ENCODE measurements around the gene CDPF1. TPM values are rescaled to one million over a fixed set of nuclear protein-coding genes. Genes with fewer than 3 reads are reported as not detected.

The CDPF1 gene
- total and polyA plus RNA-seq, 2 experiments from 2014 or later, result 10.1 to 14.5 TPM

GRCh38 chr22:46286006-46286405 is 35.9 kb upstream of the CDPF1 start (continued):
- TF ChIP-seq EZH2phosphoT487 (IDR thresholded peaks at IDR 0.05; ENCODE audit: unreplicated experiment) (no peak), JUNB (IDR thresholded peaks at IDR 0.05; ENCODE audit: unreplicated experiment) (no peak), STAT1 (IDR thresholded peaks at IDR 0.05; ENCODE audit: unreplicated experiment) (no peak)
- TF ChIP-seq, protein P1, sequence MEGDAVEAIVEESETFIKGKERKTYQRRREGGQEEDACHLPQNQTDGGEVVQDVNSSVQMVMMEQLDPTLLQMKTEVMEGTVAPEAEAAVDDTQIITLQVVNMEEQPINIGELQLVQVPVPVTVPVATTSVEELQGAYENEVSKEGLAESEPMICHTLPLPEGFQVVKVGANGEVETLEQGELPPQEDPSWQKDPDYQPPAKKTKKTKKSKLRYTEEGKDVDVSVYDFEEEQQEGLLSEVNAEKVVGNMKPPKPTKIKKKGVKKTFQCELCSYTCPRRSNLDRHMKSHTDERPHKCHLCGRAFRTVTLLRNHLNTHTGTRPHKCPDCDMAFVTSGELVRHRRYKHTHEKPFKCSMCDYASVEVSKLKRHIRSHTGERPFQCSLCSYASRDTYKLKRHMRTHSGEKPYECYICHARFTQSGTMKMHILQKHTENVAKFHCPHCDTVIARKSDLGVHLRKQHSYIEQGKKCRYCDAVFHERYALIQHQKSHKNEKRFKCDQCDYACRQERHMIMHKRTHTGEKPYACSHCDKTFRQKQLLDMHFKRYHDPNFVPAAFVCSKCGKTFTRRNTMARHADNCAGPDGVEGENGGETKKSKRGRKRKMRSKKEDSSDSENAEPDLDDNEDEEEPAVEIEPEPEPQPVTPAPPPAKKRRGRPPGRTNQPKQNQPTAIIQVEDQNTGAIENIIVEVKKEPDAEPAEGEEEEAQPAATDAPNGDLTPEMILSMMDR (conservative IDR thresholded peaks at IDR 0.05; ENCODE audit: low read depth in 2 of 2), result no peak

- peaks cover 6% of the 10 kb centered on the region; the same call in 1 of the 2 replicates for H3K36me3 ChIP-seq (ENCODE audit: insufficient read depth)
- peaks cover 41% of the 10 kb centered on the region for H3K36me3 Mint-ChIP-seq (ENCODE audit: low read depth)
- no peak overlapping the region for H3K4me3 ChIP-seq
- no peak overlapping the region for H3K27ac ChIP-seq (ENCODE audit: low read depth)
- no peaks in the 10 kb centered on the region for H3K4me1 Mint-ChIP-seq
- no peak overlapping the region for H3K4me2 ChIP-seq
- no peak overlapping the region for H3K27ac Mint-ChIP-seq
- peaks cover 11% of the 10 kb centered on the region for H3K27me3 Mint-ChIP-seq (ENCODE audit: insufficient read depth, low read depth, poor library complexity)
- H2AFZ ChIP-seq, result no peak overlapping the region
- no peaks in the 10 kb centered on the region; the same call in 2 of the 3 replicates for H3K9me3 Mint-ChIP-seq
- DNase-seq (ENCODE audit: low spot score) (no peak), ATAC-seq (no peak)
- no peaks in the 10 kb centered on the region for H3K9me2 ChIP-seq (ENCODE audit: insufficient read depth)
- no peaks in the 10 kb centered on the region for H3K27me3 ChIP-seq (ENCODE audit: insufficient read depth)
- no peaks in the 10 kb centered on the region for H3K79me2 ChIP-seq (replicated peaks; ENCODE audit: insufficient read depth)
- H3K4me3 Mint-ChIP-seq, result no peak overlapping the region
- H4K20me1 ChIP-seq (replicated peaks; ENCODE audit: insufficient read depth), result no peaks in the 10 kb centered on the region
- H3F3A ChIP-seq (replicated peaks; ENCODE audit: low read depth), result no peaks in the 10 kb centered on the region
- H3K4me1 ChIP-seq (ENCODE audit: insufficient read depth), result no peaks in the 10 kb centered on the region
- TF ChIP-seq ETS1 (IDR thresholded peaks at IDR 0.05) (no peak), ZNF462 (CRISPR knock-in tag; IDR thresholded peaks at IDR 0.05) (no peak), EZH2phosphoT487 (IDR thresholded peaks at IDR 0.05; ENCODE audit: unreplicated experiment) (no peak), ZNF331 (CRISPR knock-in tag; IDR thresholded peaks at IDR 0.05; ENCODE audit: low read depth) (no peak), NANOG (IDR thresholded peaks at IDR 0.05; ENCODE audit: borderline replicate concordance) (no peak), POLR2AphosphoS5 (IDR thresholded peaks at IDR 0.05; ENCODE audit: low read depth) (no peak), STAT1 (IDR thresholded peaks at IDR 0.05; ENCODE audit: unreplicated experiment) (no peak), EZH2 (IDR thresholded peaks at IDR 0.05; ENCODE audit: low read depth, unreplicated experiment) (no peak), JUNB (IDR thresholded peaks at IDR 0.05; ENCODE audit: unreplicated experiment) (no peak), CREB1 (CRISPR knock-in tag; IDR thresholded peaks at IDR 0.05; ENCODE audit: low read depth) (no peak), ZNF114 (CRISPR knock-in tag; IDR thresholded peaks at IDR 0.05) (no peak)
- TF ChIP-seq, protein P1 (conservative IDR thresholded peaks at IDR 0.05; ENCODE audit: low read depth in 2 of 2), result no peak
These were observed 32.0 kb upstream of the CDPF1 start for GRCh38 chr22:46281866-46282678.

Data from GM23338 (cell line).